SK-N-DZ (cell line): Measurements from ENCODE around the gene TMEM179B. TPM values are rescaled to one million over a fixed set of nuclear protein-coding genes. Genes with fewer than 3 reads are reported as not detected.
"Not testable (repeated sequence)": the region's sequence is repeated elsewhere in the genome, so short reads cannot be mapped to it uniquely, and the experiment has no call there.

ENCODE experiments used
- DNase-seq: peaks from one replicate; pipeline ENCODE4 v3.0.0-alpha.2; 2015; ENCODE audit warnings: low spot score
- polyA plus RNA-seq, 2 experiments: library from polyadenylated mRNA; depleted of rRNA; stranded (reverse); fragments of >200 nt; gene quantifications; 2 replicates each; pipeline ENCODE4 v1.2.3, GENCODE V29; 2014

Gene TMEM179B, protein sequence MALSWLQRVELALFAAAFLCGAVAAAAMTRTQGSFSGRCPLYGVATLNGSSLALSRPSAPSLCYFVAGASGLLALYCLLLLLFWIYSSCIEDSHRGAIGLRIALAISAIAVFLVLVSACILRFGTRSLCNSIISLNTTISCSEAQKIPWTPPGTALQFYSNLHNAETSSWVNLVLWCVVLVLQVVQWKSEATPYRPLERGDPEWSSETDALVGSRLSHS
- polyA plus RNA-seq (2014; cell fraction: cytosol; rRNA removed), result 38.2 and 56.2 TPM in 2 replicates
- polyA plus RNA-seq (2014; cell fraction: nucleus; rRNA removed), result 22.3 and 23.4 TPM in 2 replicates

- DNase-seq, result peak; percentile 97
Observed at GRCh38 chr11:62787005-62787759, at the start of gene TMEM179B. Gene TMEM179B, plus strand, starts transcription at chr11:62787402. Its CDS starts 30 bp downstream, at chr11:62787432.

DNA sequence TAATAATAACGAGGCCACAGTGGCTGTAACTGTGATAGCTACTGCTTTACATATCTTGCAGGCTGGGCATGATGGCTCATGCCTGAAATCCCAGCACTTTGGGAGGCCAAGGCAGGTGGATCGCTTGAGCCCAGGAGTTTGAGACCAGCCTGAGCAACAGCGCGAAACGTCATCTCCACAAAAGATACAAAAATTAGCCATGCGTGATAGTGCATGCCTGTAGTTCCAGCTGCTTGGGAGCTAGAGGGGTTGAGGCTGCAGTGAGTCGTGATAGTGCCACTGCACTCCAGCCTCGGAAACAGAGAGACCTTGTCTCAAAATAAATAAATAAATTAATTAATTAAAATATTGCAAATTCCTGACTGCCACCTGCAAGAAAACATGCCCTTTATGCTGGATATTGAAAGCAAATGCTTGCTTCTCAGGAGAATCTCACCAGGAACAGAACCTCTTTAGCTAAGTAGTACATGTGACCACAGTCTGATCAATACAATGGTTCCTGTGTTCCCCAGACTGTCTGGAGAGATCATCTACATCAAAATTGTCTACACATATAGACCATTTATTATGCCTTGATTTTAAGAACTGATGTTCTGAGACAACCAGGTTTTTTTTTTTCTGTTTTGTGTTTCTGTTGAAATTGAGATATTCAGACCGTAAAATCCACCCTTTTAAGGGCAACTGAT is 39.6 kb upstream of the TMEM179B start:
- DNase-seq, result no peak

GRCh38 chr11:62749931-62750330 is 37.3 kb upstream of the TMEM179B start:
- DNase-seq, result not testable (repeated sequence)

- no peak for DNase-seq
Observed at GRCh38 chr11:62752177-62752785, 34.9 kb upstream of the TMEM179B start.

DNA sequence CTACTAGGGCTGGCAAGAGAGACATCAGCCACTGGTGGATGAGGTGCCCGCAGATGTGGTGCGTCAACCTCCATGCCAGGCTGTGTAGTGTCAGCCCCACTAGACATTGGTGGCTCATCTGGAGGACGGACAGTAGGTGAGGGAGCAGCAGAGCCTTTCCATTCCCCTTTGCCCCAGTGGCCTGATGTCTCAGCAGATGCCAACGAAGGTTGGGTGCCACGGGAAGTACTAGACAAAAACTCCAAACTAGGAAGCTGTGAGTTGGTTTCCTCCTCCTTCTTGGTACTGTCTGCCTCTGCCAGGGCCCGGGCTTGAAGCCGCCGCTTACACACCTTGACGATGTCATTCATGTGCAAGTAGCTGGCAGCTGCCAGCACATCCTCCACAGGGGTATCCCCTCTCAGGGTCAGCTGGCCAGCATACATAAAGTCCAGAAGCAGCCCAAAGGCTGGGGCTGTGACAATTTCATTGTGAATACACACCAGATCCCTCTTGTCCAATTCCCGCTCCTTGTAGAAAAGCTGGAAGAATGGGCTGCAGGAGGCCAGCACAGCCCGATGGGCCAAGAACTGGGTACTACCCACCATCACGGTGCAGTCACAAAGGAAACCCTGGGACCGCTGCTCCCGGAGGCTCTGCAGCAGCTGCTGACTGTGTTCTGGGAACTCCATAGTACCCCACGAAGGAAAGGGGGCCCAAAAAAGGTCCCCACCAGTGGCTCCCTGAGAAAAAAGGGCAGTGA is 34.0 kb upstream of the TMEM179B start:
- no peak for DNase-seq

DNA sequence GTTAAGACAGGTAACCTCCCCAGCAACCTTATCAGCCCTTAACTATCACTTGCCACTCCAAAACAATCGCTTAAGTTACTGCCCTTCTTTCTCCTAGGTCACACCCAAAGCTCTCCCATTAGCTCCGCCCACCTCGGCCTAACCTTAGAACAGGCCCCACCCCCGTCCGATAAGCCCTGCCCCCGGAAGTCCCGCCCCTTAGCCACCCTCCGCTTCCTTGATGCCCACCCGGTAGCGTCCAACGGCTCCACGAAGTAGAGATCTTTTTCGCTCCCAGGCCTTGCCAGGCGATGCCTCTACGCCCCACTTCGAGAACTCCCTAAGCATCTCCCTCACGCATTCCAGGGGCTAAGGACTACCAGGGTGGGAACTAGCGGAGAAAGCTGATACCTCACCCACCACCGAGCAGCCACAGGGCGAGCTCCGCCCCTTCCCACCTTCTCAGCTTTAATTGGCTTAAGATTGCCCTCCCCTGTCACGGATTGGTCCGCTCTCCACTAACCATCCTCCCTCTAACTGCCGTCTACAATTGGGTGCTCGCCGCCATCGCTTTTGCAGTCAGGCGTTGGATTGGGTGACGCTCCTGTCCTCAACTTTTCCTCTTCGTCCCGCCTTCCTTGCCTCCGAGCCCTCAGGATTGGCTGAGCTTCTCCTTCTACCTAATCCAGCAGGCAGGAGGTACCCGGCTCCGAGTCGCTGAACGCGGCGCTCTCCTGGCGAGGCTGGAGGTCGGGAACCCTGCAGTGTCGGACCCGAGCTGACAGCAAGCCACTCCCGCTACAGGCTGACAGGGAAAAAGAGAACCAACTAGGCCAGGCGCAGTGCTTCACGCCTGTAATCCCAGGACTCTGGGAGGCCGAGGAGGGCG is 33.2 kb upstream of the TMEM179B start, which contains the start of gene ZBTB3:
TSS of gene ZBTB3 (minus strand) at position 425 of the 868 bp plus-strand sequence. CDS start 496 bp downstream, outside the sequence.
- DNase-seq, result peak; percentile 100

DNA sequence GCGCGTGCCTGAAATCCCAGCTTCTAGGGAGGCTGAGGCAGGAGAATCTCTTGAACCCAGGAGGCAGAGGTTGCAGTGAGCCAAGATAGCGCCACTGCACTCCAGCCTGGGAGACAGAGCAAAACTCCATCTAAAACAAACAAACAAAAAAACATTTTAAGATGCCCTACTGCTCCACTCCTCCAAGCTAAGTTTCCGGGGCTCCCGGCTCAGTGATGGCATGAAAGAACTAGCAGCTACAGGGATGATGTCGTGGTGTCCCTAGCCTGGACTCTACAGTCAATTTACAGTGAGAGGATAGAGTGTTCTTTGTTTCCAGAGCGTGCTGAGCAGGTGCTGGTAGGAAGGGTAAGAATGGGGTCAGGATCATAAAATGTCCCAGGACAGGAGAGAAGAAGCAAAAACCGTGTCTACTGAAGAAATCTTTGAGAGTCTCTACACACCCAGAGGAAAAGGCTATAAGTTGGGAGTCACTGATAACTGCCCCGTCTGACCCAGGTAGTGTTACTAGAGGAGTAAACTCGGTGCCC is 32.1 kb upstream of the TMEM179B start:
- DNase-seq, result no peak

GRCh38 chr11:62757846-62758788 is 29.1 kb upstream of the TMEM179B start:
- DNase-seq, result peak; percentile 23

- not testable (repeated sequence) for DNase-seq
Observed at GRCh38 chr11:62760867-62761227, 26.4 kb upstream of the TMEM179B start.

DNA sequence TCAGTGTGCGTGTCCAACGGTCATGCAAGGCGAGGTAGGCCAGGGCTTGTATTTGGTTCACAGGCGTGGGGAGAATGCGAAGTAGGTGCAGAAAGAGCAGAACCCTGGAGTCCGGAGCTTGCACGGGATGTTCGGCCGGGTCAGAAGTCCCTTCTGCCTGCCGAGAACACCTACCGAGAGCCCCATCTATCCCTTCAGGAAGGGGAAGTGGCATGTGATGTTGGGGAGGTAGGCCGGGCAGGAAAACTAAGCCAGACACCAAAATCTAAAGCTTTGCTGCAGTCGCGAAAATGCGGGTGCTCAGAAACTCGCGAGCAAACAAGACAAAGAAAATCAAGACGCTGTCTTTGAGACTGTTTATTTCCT is 16.4 kb upstream of the TMEM179B start:
- no peak for DNase-seq

DNA sequence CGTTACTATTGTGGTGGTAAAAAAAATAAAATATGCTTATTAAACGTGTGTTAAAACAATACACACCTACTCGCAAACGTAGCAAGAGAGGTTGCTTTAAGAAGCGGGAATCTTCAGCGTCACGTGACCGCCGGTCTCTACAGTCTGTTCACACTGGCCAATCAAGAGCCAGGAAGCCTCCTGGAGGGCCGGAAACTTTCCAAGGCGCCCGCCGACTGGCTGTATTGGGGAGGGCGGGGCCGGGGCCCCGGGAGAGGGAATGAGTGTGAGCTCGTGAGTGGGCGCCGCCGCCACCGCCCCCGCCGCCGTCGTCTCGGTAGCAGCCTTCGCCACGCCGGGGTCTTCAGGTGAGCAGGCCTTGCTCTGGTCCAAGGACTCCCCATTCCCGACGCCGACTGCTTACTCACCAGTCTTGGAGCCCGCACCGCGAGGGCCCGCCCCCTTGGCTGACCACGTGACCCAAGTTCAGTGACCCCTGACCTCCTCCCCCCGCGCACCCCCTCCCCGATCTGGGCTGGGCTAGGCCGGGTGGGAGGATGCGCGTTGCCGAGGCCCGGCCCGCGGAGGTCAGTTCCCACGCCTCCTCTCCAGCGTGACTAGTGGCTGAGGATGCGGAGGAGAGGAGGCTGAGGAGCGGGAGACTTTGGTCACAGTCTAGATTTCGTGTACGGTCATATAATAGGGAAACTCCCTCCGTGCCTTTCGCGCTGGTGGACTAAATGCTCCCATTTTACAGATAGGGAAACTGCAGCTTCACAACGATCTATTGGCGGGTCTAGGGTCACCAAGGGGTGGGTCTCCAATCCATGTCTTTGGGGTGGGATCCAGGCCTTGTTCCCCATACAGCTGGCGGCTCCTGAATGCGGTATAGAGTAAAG is 15.8 kb upstream of the TMEM179B start, which contains the start of gene TAF6L:
TSS of gene TAF6L (plus strand) at position 253 of the 878 bp plus-strand sequence. CDS start 4,388 bp downstream, outside the sequence.
- peak; percentile 99 for DNase-seq

- DNase-seq, result no peak
Observed at GRCh38 chr11:62774407-62774806, 12.8 kb upstream of the TMEM179B start.

- DNase-seq, result no peak
Observed at GRCh38 chr11:62775646-62776045, 11.6 kb upstream of the TMEM179B start.

DNA sequence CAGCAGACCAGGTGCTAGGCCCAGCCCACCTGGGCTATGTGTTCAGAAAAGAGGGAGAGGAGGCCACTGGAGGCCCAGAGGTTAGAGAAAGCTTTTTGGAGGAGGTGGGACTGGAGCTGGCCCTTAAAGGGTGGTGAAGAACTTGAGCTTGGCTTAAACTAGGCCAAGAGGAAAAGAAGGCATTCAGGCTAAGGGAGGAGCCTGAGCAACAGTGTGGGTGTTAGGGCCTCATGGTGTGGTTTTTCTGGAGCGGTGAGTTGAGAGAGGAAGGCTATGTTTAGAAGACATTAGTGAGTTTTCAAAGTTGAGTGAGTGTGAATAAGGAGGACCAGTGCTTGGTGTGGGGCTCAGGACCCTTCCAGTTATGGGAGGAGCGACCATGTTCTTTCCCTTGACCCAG is 9.8 kb upstream of the TMEM179B start:
- DNase-seq, result no peak

GRCh38 chr11:62778441-62778840 is 8.8 kb upstream of the TMEM179B start:
- no peak for DNase-seq

- DNase-seq, result no peak
Observed at GRCh38 chr11:62782753-62783152, 4.4 kb upstream of the TMEM179B start.

DNA sequence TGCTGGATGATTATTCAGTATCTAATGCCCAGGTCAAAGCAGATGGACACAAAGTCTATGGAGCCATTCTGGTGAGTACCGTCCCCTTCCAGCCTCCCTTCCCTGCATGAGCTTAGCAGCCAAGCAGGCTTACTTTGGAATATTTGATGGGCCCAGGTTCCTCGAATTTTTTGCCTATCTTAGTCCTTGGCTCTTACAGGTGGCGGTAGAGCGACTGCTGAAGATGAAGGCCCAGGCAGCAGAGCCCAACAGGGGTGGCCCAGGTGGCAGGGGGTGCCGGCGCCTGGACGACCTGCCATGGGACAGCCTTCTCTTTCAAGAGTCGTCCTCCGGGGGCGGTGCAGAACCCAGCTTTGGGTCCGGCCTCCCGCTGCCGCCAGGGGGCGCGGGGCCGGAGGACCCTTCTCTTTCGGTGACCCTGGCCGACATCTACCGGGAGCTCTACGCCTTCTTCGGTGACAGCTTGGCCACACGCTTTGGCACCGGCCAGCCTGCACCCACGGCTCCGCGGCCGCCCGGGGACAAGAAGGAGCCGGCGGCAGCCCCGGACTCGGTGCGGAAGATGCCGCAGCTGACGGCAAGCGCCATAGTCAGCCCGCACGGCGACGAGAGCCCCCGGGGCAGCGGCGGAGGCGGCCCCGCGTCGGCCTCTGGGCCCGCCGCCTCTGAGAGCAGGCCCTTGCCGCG is 741 bp upstream of the TMEM179B start:
- DNase-seq, result peak; percentile 86
